HepG2 (cell line): Measurements from ENCODE around the gene FAM118A.

Experiments used
- ATF2 ChIP-seq: sonication (generic); formaldehyde crosslinking; IDR thresholded peaks from 2 replicates; pipeline ENCODE4 v1.4.0; 2020; ENCODE audit warnings: missing genetic modification reagents
- CREBL2 ChIP-seq: sonication (generic); formaldehyde crosslinking; IDR thresholded peaks from 2 replicates; pipeline ENCODE4 v1.8.1; 2023; ENCODE audit warnings: missing genetic modification reagents, mild to moderate bottlenecking, borderline replicate concordance
- ESRRA ChIP-seq: sonication (generic); formaldehyde crosslinking; IDR thresholded peaks from 2 replicates; pipeline ENCODE4 v1.5.1; 2020; ENCODE audit warnings: mild to moderate bottlenecking, low read depth, missing genetic modification reagents
- JUND ChIP-seq: sonication (generic); formaldehyde crosslinking; IDR thresholded peaks from 2 replicates; pipeline ENCODE4 v1.8.0; 2022; ENCODE audit warnings: mild to moderate bottlenecking, missing genetic modification reagents
- MYC ChIP-seq: sonication (generic); formaldehyde crosslinking; IDR thresholded peaks from 2 replicates; pipeline ENCODE4 v1.9.0; 2021; ENCODE audit warnings: missing genetic modification reagents, borderline replicate concordance
- NPAS2 ChIP-seq: sonication (generic); formaldehyde crosslinking; IDR thresholded peaks from 2 replicates; pipeline ENCODE4 v1.8.0; 2022; ENCODE audit warnings: mild to moderate bottlenecking, missing genetic modification reagents, borderline replicate concordance
- PHF8 ChIP-seq: sonication (generic); formaldehyde crosslinking; IDR thresholded peaks from 2 replicates; pipeline ENCODE4 v1.5.0; 2020; ENCODE audit warnings: missing genetic modification reagents
- SIN3A ChIP-seq: IDR thresholded peaks from 2 replicates; pipeline ENCODE4 v1.6.1; 2011; ENCODE audit warnings: low read depth, mild to moderate bottlenecking, control low read depth, low read length, borderline replicate concordance
- SP2 ChIP-seq: sonication (generic); formaldehyde crosslinking; IDR thresholded peaks from 2 replicates; pipeline ENCODE4 v1.5.1; 2020; ENCODE audit warnings: mild to moderate bottlenecking, missing genetic modification reagents
- ZNF746 ChIP-seq: sonication (generic); formaldehyde crosslinking; IDR thresholded peaks from 2 replicates; pipeline ENCODE4 v1.8.0; 2022; ENCODE audit warnings: mild to moderate bottlenecking, missing genetic modification reagents
- TF ChIP-seq, protein P1 (sequence below): sonication (generic); formaldehyde crosslinking; IDR thresholded peaks from 2 replicates; pipeline ENCODE4 v1.5.0; 2020; ENCODE audit warnings: mild to moderate bottlenecking, missing genetic modification reagents, moderate library complexity
- TF ChIP-seq, protein P2 (sequence below): IDR thresholded peaks from 2 replicates; pipeline ENCODE4 v1.6.1; 2012; ENCODE audit warnings: inconsistent platforms

DNA sequence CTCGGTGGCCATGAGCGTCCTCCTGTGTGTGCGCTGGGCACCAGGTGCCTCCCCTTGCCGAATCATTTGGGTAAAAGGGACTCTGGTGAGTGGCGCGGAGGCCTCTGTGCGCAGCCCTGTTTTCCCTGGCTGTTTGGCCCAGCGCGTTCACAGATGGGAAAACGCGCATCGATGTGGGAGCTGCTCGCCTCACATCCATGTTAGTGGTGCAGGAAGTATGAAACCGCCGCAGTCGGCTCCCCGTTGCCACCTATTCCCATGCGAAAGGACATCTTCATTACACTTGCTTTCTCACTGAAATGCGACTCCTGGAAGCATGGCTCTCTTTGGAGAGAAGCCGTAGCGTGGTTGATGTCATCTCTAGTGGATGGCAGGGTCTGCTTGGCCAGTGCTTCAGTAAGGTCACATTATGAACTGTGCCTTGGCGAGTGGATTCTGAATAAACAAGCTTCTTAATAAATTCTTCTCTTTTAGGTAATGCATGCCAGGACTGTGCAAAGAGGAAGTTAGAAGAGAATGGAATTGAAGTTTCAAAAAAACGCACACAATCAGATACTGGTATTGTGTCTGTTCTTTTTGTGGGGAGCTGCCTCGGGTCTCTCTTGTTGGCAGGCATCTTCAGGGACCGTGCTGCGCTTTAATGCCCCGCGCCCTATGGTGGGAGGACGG is 26.3 kb downstream of the FAM118A start:
- TF ChIP-seq ZNF746 (CRISPR knock-in tag) (no peak), CREBL2 (no peak), SP2 (no peak), ESRRA (CRISPR knock-in tag) (no peak), SIN3A (no peak), NPAS2 (CRISPR knock-in tag) (no peak), JUND (CRISPR knock-in tag) (no peak), ATF2 (CRISPR knock-in tag) (no peak), PHF8 (CRISPR knock-in tag) (no peak), MYC (no peak)
- TF ChIP-seq, protein P1, sequence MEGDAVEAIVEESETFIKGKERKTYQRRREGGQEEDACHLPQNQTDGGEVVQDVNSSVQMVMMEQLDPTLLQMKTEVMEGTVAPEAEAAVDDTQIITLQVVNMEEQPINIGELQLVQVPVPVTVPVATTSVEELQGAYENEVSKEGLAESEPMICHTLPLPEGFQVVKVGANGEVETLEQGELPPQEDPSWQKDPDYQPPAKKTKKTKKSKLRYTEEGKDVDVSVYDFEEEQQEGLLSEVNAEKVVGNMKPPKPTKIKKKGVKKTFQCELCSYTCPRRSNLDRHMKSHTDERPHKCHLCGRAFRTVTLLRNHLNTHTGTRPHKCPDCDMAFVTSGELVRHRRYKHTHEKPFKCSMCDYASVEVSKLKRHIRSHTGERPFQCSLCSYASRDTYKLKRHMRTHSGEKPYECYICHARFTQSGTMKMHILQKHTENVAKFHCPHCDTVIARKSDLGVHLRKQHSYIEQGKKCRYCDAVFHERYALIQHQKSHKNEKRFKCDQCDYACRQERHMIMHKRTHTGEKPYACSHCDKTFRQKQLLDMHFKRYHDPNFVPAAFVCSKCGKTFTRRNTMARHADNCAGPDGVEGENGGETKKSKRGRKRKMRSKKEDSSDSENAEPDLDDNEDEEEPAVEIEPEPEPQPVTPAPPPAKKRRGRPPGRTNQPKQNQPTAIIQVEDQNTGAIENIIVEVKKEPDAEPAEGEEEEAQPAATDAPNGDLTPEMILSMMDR (CRISPR knock-in tag): no peak
- TF ChIP-seq, protein P2, sequence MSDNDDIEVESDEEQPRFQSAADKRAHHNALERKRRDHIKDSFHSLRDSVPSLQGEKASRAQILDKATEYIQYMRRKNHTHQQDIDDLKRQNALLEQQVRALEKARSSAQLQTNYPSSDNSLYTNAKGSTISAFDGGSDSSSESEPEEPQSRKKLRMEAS: no peak
